ENCODE data around the gene DTNB.

The DTNB gene

DNA sequence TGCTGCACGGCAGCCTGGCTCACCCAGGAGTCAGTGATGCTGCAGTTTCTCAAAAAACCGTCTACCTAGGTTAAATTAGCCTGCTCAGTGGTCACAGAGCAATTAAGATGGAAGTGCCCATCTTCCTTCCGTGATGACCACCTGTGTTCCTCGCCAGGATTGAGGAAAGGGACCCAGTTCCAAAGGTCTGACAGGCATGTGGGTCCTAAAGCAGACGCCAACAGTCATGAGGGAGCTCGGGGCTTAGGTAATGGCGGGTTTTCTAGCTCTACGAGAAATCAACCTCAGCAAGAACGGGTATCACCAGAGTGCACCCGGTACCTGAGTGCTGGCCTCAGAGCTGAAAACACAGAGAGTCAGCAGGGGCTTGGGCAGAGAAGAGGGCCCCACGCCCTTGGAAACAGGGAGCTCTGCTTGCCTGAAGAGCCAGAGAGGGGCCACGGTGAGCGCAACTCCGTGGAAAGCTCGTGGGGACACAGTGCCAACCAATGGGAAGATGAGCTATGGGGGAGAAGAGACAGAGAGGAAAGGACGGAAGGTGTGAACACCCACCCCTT is 297.3 kb downstream of the DTNB start:
- DNase-seq (ENCODE audit: low read depth in 2 of 2) = no peak
- TF ChIP-seq, protein P1, sequence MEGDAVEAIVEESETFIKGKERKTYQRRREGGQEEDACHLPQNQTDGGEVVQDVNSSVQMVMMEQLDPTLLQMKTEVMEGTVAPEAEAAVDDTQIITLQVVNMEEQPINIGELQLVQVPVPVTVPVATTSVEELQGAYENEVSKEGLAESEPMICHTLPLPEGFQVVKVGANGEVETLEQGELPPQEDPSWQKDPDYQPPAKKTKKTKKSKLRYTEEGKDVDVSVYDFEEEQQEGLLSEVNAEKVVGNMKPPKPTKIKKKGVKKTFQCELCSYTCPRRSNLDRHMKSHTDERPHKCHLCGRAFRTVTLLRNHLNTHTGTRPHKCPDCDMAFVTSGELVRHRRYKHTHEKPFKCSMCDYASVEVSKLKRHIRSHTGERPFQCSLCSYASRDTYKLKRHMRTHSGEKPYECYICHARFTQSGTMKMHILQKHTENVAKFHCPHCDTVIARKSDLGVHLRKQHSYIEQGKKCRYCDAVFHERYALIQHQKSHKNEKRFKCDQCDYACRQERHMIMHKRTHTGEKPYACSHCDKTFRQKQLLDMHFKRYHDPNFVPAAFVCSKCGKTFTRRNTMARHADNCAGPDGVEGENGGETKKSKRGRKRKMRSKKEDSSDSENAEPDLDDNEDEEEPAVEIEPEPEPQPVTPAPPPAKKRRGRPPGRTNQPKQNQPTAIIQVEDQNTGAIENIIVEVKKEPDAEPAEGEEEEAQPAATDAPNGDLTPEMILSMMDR (IDR thresholded peaks at IDR 0.05; ENCODE audit: low read depth, low read length) = no peak
- no peak overlapping the region for H3K4me3 ChIP-seq (replicated peaks in 1 of 2; ENCODE audit: low read depth in 2 of 2, low read length in 2 of 2)

DNA sequence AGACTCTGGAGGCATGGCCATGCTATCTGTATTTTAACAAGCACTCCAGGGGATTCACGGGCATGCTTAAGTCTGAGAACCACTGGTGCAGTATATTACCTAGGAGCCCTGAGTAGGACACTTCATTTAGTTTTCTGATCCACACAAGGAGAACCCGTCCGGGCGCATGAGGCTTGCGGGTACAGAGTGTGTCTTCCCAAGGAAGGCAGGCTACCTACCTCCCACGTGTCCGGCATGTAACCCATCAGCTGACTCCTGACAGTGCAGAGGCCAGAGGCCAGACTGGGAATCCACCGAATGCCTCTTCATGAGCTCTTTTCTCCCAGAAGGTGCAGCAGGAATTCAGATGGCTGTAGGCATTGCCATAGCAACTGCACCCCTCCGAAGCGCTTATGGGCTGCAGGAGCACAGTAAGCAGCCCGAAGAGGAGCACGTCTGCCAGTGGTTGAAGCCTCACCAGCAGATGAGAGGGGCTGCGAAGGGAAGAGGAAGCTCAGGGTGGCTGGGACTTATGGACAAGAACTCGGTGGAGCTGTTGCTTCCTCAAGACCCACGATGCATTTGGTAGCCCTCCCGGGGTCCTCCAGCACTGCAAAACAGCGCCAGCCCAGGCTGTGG is 297.9 kb downstream of the DTNB start:
- no peak for DNase-seq (ENCODE audit: low read depth in 2 of 2)
- TF ChIP-seq, protein P1 (IDR thresholded peaks at IDR 0.05; ENCODE audit: low read depth, low read length) = no peak
- no peak overlapping the region for H3K4me3 ChIP-seq (replicated peaks in 1 of 2; ENCODE audit: low read depth in 2 of 2, low read length in 2 of 2)

DNA sequence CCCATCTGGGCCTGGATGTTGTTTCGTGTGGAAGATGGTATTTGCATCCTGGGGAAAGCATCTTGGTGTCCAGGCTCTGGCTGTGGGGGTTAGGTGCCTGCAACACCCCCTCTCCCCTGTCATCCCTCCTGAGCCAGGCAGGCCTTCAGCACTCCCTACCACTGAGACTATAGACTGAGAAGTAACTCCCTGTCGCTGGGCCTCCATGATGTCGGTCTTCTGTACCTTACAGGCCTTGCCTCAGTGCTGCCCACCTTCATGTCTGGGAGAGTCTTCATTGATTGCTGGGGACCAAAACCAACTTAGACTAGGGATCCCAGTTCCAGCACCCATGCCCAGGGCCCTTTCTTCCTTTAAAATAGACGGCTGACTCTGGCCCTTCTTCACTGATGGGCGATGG is 298.6 kb downstream of the DTNB start:
- DNase-seq (ENCODE audit: low read depth in 2 of 2) = no peak
- TF ChIP-seq, protein P1 (IDR thresholded peaks at IDR 0.05; ENCODE audit: low read depth, low read length) = no peak
- H3K4me3 ChIP-seq (replicated peaks in 1 of 2; ENCODE audit: low read depth in 2 of 2, low read length in 2 of 2) = no peak overlapping the region

DNA sequence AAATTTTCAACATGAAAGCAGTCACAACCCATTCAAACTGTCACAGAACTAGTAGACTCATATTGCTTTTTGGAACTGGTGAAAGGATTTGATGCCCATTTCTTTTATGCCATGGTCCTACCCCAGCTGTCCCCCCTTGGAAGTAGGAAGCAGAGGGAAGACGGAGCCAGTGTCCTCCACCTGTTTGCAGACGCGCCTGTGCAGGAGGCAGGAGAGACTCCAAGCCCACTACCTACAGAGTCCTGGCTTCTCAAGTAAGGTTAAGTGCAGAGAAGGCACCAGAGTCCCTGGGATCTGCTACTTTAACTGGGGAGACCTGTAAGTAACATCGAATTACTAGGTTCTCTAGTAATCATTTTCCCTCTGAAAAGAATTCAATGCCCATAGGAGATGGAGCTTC is 299.0 kb downstream of the DTNB start:
- H3K4me3 ChIP-seq (replicated peaks in 1 of 2; ENCODE audit: low read depth in 2 of 2, low read length in 2 of 2) = no peak overlapping the region
- TF ChIP-seq, protein P1 (IDR thresholded peaks at IDR 0.05; ENCODE audit: low read depth, low read length) = no peak
- DNase-seq (ENCODE audit: low read depth in 2 of 2) = no peak

DNA sequence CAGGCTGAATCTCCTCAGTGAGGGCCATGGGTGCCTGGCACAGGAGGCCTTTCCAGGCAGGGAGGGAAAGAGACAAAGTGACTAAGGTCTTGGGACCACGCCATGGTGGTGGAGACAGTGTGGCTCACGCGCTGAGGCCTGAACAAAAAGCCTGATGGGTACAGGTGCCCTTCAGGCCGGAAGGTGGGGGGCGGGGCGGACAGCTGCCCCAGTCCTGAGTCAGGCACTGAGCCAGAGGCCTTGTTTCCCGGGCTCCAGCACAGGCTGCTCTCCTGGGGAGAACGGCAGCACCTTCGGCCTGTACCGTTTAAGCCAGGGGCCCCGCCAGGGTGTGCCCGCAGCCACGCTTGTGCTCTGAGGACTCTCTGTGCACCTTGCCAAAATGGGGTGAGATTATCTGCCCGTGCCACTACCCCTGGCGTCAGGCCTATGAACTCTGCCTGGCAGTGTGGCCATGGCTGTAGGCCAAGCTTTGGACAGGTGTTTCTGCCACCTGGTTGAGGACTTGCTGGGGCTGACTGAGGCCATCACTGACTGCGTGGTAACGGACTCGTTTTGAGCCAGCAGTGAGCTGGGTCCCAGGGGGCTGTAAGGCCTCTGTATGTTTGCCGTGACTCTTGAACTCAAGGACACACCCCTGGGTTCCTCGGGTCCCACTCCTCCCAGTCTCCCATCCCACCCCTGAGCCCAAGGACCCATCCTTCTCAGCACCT is 300.0 kb downstream of the DTNB start:
- TF ChIP-seq, protein P1 (IDR thresholded peaks at IDR 0.05; ENCODE audit: low read depth, low read length) = no peak
- H3K4me3 ChIP-seq (replicated peaks in 1 of 2; ENCODE audit: low read depth in 2 of 2, low read length in 2 of 2) = no peak overlapping the region
- DNase-seq (ENCODE audit: low read depth in 2 of 2) = no peak

DNA sequence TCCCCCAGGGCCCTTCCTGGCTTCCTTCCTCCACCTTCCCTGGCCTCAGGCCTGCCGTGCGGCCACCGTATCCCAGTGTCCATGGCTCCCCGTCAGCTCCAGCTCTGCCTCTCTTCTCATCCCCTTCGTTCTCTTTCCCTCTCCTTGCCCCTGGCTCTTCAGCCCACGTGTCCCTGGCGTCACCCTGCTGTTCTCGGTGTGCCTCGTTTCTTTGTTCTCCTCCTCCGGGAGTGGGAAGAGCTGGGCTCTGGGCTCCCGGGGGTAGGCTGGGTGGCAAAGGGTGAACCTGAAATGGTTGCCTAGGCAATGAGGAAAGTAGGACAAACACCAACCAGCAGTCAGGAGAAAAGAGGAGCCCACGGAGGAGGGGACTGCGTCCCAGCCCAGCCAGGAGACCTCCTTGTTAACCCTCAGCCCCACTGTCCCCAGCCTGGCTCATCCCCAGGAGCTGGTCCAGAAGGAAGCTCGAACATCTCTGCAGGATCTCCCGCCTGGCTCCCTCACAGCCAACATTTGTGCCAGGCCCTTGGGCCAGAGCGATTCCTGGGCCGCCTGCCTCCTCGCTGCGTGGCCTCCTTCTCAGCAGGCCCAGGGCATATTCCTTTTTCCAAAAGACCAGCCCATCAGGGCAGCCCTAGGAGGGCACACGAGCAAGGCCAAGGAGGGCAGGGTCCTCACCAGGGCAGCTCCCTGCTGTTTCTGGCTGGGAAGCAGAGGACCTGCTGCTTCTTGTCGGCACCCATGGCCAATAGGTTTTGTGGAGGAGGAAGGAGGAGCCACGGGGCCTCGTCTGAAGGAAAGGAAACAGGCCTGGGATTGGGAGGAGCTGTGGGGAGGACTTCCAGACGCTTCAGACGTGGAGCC is 300.7 kb downstream of the DTNB start:
- DNase-seq (ENCODE audit: low read depth in 2 of 2) = no peak
- H3K4me3 ChIP-seq (replicated peaks in 1 of 2; ENCODE audit: low read depth in 2 of 2, low read length in 2 of 2) = no peak overlapping the region
- TF ChIP-seq, protein P1 (IDR thresholded peaks at IDR 0.05; ENCODE audit: low read depth, low read length) = no peak

All from cardiac fibroblast (primary cell).